A549 (cell line): ENCODE measurements around the gene FSTL3.
"Not testable (repeated sequence)": the region's sequence is repeated elsewhere in the genome, so short reads cannot be mapped to it uniquely, and the experiment has no call there.

Experiments
- CTCF ChIP-seq: fragments of >200 bp; sonication (Bioruptor Twin); formaldehyde crosslinking; IDR thresholded peaks from 3 replicates; pipeline ENCODE4 v1.5.1; 2016
- MAX ChIP-seq: IDR thresholded peaks from 2 replicates; pipeline ENCODE4 v1.6.1; 2012
- POLR2A ChIP-seq: IDR thresholded peaks from 2 replicates; pipeline ENCODE4 v1.6.1; 2012; ENCODE audit warnings: mild to moderate bottlenecking, low read length

GRCh38 chr19:698529-698928, 22.3 kb downstream of the FSTL3 start:
- not testable (repeated sequence) for TF ChIP-seq CTCF, MAX, POLR2A
